HCT116 (cell line): ENCODE results near the gene HSP90AB1.

Source experiments
- EZH2 ChIP-seq: fragments of 200-600 bp; sonication (generic); IDR thresholded peaks from 2 replicates; pipeline ENCODE4 v1.6.1; 2017; ENCODE audit warnings: antibody characterized with exemption, mixed run types
- JUND ChIP-seq: IDR thresholded peaks from 2 replicates; pipeline ENCODE4 v1.6.1; 2012
- POLR2A ChIP-seq: IDR thresholded peaks from 2 replicates; pipeline ENCODE4 v1.7.0; 2011; ENCODE audit warnings: borderline replicate concordance; ENCODE audit not compliant: insufficient read depth, insufficient read length; ENCODE audit errors: extremely low read depth
- SRF ChIP-seq: IDR thresholded peaks from 2 replicates; pipeline ENCODE4 v1.6.1; 2012; ENCODE audit warnings: low read depth
- TF ChIP-seq, protein P1 (sequence below), 3 experiments: fragments of 200-600 bp in 1 of 3; sonication (generic) in 1 of 3; IDR thresholded peaks in 2 of 3; conservative IDR thresholded peaks in 1 of 3; 2 replicates each; pipeline ENCODE4 v1.5.1; 2012 to 2017; ENCODE audit warnings: low read depth in 2 of 3, low read length in 2 of 3, antibody characterized with exemption in 1 of 3, borderline replicate concordance in 1 of 3, control low read depth in 1 of 3, mild to moderate bottlenecking in 1 of 3, mixed read lengths in 1 of 3, mixed run types in 1 of 3, moderate library complexity in 1 of 3; ENCODE audit not compliant: insufficient read depth in 1 of 3

DNA sequence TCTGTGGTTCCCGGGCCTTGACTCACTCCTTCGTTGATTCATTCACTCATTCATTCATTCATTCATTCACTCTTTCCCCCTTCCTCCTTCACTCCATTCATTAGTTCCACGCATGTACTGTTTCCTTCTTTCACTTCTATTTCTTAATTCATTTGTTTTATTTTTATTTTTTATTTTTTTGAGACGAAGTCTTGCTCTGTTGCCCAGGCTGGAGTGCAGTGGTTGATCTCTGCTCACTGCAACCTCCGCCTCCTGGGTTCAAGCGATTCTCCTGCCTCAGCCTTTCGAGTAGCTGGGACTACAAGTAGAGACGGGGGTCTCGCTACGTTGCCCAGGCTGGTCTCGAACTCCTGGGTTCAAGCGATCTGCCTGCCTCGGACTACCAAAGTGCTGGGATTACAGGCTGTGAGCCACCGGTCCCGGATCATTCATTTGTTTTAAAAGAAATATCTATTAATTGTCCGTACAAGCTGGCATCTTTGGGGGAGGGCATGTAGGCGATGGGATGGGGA lies 18.9 kb downstream of the HSP90AB1 start:
- TF ChIP-seq, protein P1, sequence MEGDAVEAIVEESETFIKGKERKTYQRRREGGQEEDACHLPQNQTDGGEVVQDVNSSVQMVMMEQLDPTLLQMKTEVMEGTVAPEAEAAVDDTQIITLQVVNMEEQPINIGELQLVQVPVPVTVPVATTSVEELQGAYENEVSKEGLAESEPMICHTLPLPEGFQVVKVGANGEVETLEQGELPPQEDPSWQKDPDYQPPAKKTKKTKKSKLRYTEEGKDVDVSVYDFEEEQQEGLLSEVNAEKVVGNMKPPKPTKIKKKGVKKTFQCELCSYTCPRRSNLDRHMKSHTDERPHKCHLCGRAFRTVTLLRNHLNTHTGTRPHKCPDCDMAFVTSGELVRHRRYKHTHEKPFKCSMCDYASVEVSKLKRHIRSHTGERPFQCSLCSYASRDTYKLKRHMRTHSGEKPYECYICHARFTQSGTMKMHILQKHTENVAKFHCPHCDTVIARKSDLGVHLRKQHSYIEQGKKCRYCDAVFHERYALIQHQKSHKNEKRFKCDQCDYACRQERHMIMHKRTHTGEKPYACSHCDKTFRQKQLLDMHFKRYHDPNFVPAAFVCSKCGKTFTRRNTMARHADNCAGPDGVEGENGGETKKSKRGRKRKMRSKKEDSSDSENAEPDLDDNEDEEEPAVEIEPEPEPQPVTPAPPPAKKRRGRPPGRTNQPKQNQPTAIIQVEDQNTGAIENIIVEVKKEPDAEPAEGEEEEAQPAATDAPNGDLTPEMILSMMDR (IDR thresholded peaks at IDR 0.05 in 2 of 3, conservative IDR thresholded peaks at IDR 0.05 in 1 of 3; ENCODE audit: borderline replicate concordance in 1 of 3, insufficient read depth in 1 of 3, low read depth in 2 of 3, low read length in 2 of 3), result no peak
- TF ChIP-seq EZH2 (no peak), JUND (no peak), SRF (no peak), POLR2A (no peak)
